HepG2 (cell line): ENCODE results near the gene TOP1. TPM values are rescaled to one million over a fixed set of nuclear protein-coding genes. Genes with fewer than 3 reads are reported as not detected.
A peak's percentile ranks its signal among the peaks of the same experiment; 100 is the strongest.

Source experiments
- AGO1 ChIP-seq: fragments of 200-400 bp; formaldehyde crosslinking; IDR thresholded peaks from 2 replicates; pipeline ENCODE4 v1.6.1; 2017; ENCODE audit warnings: mild to moderate bottlenecking, low read depth, low read length, moderate library complexity; ENCODE audit not compliant: poor library complexity, severe bottlenecking
- AKNA ChIP-seq: sonication (generic); formaldehyde crosslinking; IDR thresholded peaks from 2 replicates; pipeline ENCODE4 v1.4.0; 2020; ENCODE audit warnings: missing genetic modification reagents, borderline replicate concordance
- BRF2 ChIP-seq: sonication (generic); formaldehyde crosslinking; IDR thresholded peaks from 2 replicates; pipeline ENCODE4 v1.8.1; 2022; ENCODE audit warnings: mild to moderate bottlenecking, missing genetic modification reagents
- CBX5 ChIP-seq: sonication (generic); formaldehyde crosslinking; IDR thresholded peaks from 2 replicates; pipeline ENCODE4 v1.4.0; 2020; ENCODE audit warnings: missing genetic modification reagents, borderline replicate concordance
- DPF2 ChIP-seq: sonication (generic); formaldehyde crosslinking; IDR thresholded peaks from 2 replicates; pipeline ENCODE4 v1.4.0; 2020; ENCODE audit warnings: mild to moderate bottlenecking, low read depth, missing genetic modification reagents, borderline replicate concordance
- ELF4 ChIP-seq: sonication (generic); formaldehyde crosslinking; IDR thresholded peaks from 2 replicates; pipeline ENCODE4 v1.5.0; 2020; ENCODE audit warnings: missing genetic modification reagents, mild to moderate bottlenecking, moderate library complexity, borderline replicate concordance
- ETV5 ChIP-seq: IDR thresholded peaks from 2 replicates; pipeline ENCODE4 v1.6.1; 2018; ENCODE audit warnings: missing biosample characterization, missing genetic modification reagents, inconsistent platforms, borderline replicate concordance
- GMEB1 ChIP-seq: sonication (generic); formaldehyde crosslinking; IDR thresholded peaks from 2 replicates; pipeline ENCODE4 v1.5.1; 2020; ENCODE audit warnings: missing genetic modification reagents, mild to moderate bottlenecking, borderline replicate concordance
- HMG20B ChIP-seq: conservative IDR thresholded peaks from 2 replicates; pipeline ENCODE4 v1.6.1; 2016; ENCODE audit warnings: missing genetic modification reagents, missing compliant biosample characterization
- KDM3A ChIP-seq: IDR thresholded peaks from 2 replicates; pipeline ENCODE4 v1.6.1; 2018; ENCODE audit warnings: low read depth, missing compliant biosample characterization
- KLF16 ChIP-seq, 2 experiments: sonication (generic) in 1 of 2; formaldehyde crosslinking in 1 of 2; IDR thresholded peaks; 2 replicates each; pipeline versions ENCODE4 v1.6.1 to v1.8.0; 2016 to 2023; ENCODE audit warnings: missing genetic modification reagents in 2 of 2, missing compliant biosample characterization in 1 of 2
- KLF6 ChIP-seq: IDR thresholded peaks from 2 replicates; pipeline ENCODE4 v1.8.0; 2016; ENCODE audit warnings: missing biosample characterization, missing genetic modification reagents
- MIER3 ChIP-seq: IDR thresholded peaks from 2 replicates; pipeline ENCODE4 v1.6.1; 2016; ENCODE audit warnings: missing compliant biosample characterization, borderline replicate concordance
- SMC3 ChIP-seq: IDR thresholded peaks from 2 replicates; pipeline ENCODE4 v1.6.1; 2011; ENCODE audit warnings: low read length, improper control_type of control experiment
- SOX13 ChIP-seq, 3 experiments: fragments of 450-650 bp in 1 of 3; sonication (generic) in 1 of 3; formaldehyde crosslinking in 1 of 3; IDR thresholded peaks in 2 of 3; conservative IDR thresholded peaks in 1 of 3; 2 replicates each; pipeline versions ENCODE4 v1.5.0 to v1.6.1; 2016 to 2020; ENCODE audit warnings: antibody characterized with exemption in 1 of 3, mild to moderate bottlenecking in 1 of 3, missing compliant biosample characterization in 1 of 3, missing genetic modification reagents in 1 of 3, moderate library complexity in 1 of 3
- U2AF1 ChIP-seq: fragments of 200-400 bp; formaldehyde crosslinking; optimal IDR thresholded peaks from 2 replicates; pipeline ENCODE3; 2017; ENCODE audit warnings: mild to moderate bottlenecking, low read depth, low read length
- ZBTB38 ChIP-seq: sonication (generic); formaldehyde crosslinking; IDR thresholded peaks from 2 replicates; pipeline ENCODE4 v1.5.1; 2020; ENCODE audit warnings: mild to moderate bottlenecking, missing genetic modification reagents
- ZNF256 ChIP-seq: sonication (generic); formaldehyde crosslinking; conservative IDR thresholded peaks from 2 replicates; pipeline ENCODE4 v1.4.0; 2020; ENCODE audit warnings: missing genetic modification reagents
- ZNF564 ChIP-seq: sonication (generic); formaldehyde crosslinking; IDR thresholded peaks from 2 replicates; pipeline ENCODE4 v1.8.1; 2023; ENCODE audit warnings: mild to moderate bottlenecking, missing genetic modification reagents
- ZNF580 ChIP-seq: IDR thresholded peaks from 2 replicates; pipeline ENCODE4 v1.6.1; 2016; ENCODE audit warnings: low read depth, borderline replicate concordance
- ZNF598 ChIP-seq: sonication (generic); formaldehyde crosslinking; IDR thresholded peaks from 2 replicates; pipeline ENCODE4 v1.5.1; 2020; ENCODE audit warnings: mild to moderate bottlenecking, missing genetic modification reagents, borderline replicate concordance
- polyA plus RNA-seq, 8 experiments: library from polyadenylated mRNA; depleted of rRNA in 3 of 8; stranded (reverse) in 7 of 8; unstranded in 1 of 8; fragments of >200 nt; fragmentation: Illumina TruSeq in 4 of 8; extraction: Trizol in 4 of 8; gene quantifications; 2 replicates each; pipeline versions ENCODE4 v1.2.1 to v1.2.3, GENCODE V29; 2011 to 2016; ENCODE audit warnings: low read depth in 4 of 8, missing spikeins in 1 of 8, mixed read lengths in 1 of 8; ENCODE audit not compliant: insufficient read depth in 1 of 8
- total RNA-seq, 5 experiments: library from RNA; depleted of rRNA; stranded (reverse); fragments of >200 nt; fragmentation: Illumina TruSeq; extraction: Trizol; gene quantifications; 2 replicates each; pipeline ENCODE4 v1.2.3, GENCODE V29; 2016; ENCODE audit warnings: low read depth in 1 of 5

The TOP1 gene
- total and polyA plus RNA-seq, 2 of the 13 experiments (the other 11 are each of a cell fraction or from before 2014, with no cell fraction given): 10.2 to 19.4 TPM

- TF ChIP-seq SOX13 (IDR thresholded peaks at IDR 0.05): no peak
- TF ChIP-seq SOX13 (CRISPR knock-in tag; conservative IDR thresholded peaks at IDR 0.05 in 1 of 2, IDR thresholded peaks at IDR 0.05 in 1 of 2): peak in 1 of 2 experiments; percentile 59; a peak in 2 of 4 replicates
- no peak for TF ChIP-seq ZNF598 (CRISPR knock-in tag)
- no peak for TF ChIP-seq AGO1
- TF ChIP-seq CBX5: no peak
- TF ChIP-seq MIER3: peak; percentile 73; the same call in 1 of the 2 replicates
- TF ChIP-seq KLF6 (CRISPR knock-in tag): no peak
- no peak for TF ChIP-seq AKNA (CRISPR knock-in tag)
- 0 out of 2 replicates have a peak, but pooled peaks have one; percentile 25 for TF ChIP-seq ZNF580 (CRISPR knock-in tag)
- TF ChIP-seq HMG20B: no peak
- TF ChIP-seq ELF4 (CRISPR knock-in tag): no peak
- 0 out of 2 replicates have a peak, but pooled peaks have one; percentile 18 for TF ChIP-seq SMC3
- no peak for TF ChIP-seq BRF2
- peak; percentile 86 for TF ChIP-seq ZBTB38 (CRISPR knock-in tag)
- TF ChIP-seq U2AF1: no peak
- TF ChIP-seq KDM3A (CRISPR knock-in tag): no peak
- TF ChIP-seq ZNF256 (CRISPR knock-in tag): no peak
- no peak; the same call in 1 of the 2 replicates for TF ChIP-seq ETV5 (CRISPR knock-in tag)
- TF ChIP-seq KLF16 (CRISPR knock-in tag; IDR thresholded peaks at IDR 0.05): 0 out of 4 replicates have a peak, but pooled peaks of 1 of the 2 experiments have one; percentile 40
- no peak for TF ChIP-seq ZNF564
- no peak for TF ChIP-seq GMEB1 (CRISPR knock-in tag)
- TF ChIP-seq DPF2 (CRISPR knock-in tag): no peak
Observed at GRCh38 chr20:41151134-41151869, 122.7 kb downstream of the TOP1 start (continued).
